Activated T-cell treated with anti-CD3 and anti-CD28 coated beads for 24 hours (primary cell): ENCODE data around the gene KRTAP10-11.
A peak's percentile ranks its signal among the peaks of the same experiment; 100 is the strongest.
"Not testable (repeated sequence)": the region's sequence is repeated elsewhere in the genome, so short reads cannot be mapped to it uniquely, and the experiment has no call there.

Experiments
- DNase-seq: peaks from one replicate; pipeline ENCODE4 v3.0.0-alpha.2; 2020; ENCODE audit warnings: low read depth

The KRTAP10-11 gene

GRCh38 chr21:44614961-44615391, 31.2 kb upstream of the KRTAP10-11 start:
- DNase-seq, result no peak

- no peak for DNase-seq
Measured at GRCh38 chr21:44615466-44615865, 30.7 kb upstream of the KRTAP10-11 start.

GRCh38 chr21:44615911-44616590, 30.2 kb upstream of the KRTAP10-11 start:
- no peak for DNase-seq

GRCh38 chr21:44616591-44616926, 29.7 kb upstream of the KRTAP10-11 start:
- no peak for DNase-seq

GRCh38 chr21:44617071-44617501, 29.1 kb upstream of the KRTAP10-11 start:
- no peak for DNase-seq

GRCh38 chr21:44618504-44618903, 27.7 kb upstream of the KRTAP10-11 start:
- DNase-seq, result no peak

GRCh38 chr21:44618909-44619308, 27.3 kb upstream of the KRTAP10-11 start:
- peak; percentile 49 for DNase-seq

GRCh38 chr21:44619886-44620285, 26.3 kb upstream of the KRTAP10-11 start:
- no peak for DNase-seq

- DNase-seq, result no peak
Measured at GRCh38 chr21:44623575-44623974, 22.6 kb upstream of the KRTAP10-11 start.

- no peak for DNase-seq
Measured at GRCh38 chr21:44625756-44626155, 20.5 kb upstream of the KRTAP10-11 start.

- no peak for DNase-seq
Measured at GRCh38 chr21:44626262-44626661, 20.0 kb upstream of the KRTAP10-11 start.

GRCh38 chr21:44626673-44627143, 19.5 kb upstream of the KRTAP10-11 start, which contains the start of gene KRTAP10-9:
Gene KRTAP10-9, plus strand, starts transcription at chr21:44627093. Its CDS starts 79 bp downstream, at chr21:44627172.
- DNase-seq, result no peak

GRCh38 chr21:44627181-44627822, 18.9 kb upstream of the KRTAP10-11 start:
- not testable (repeated sequence) for DNase-seq

- DNase-seq, result not testable (repeated sequence)
Measured at GRCh38 chr21:44627831-44628233, 18.4 kb upstream of the KRTAP10-11 start.

GRCh38 chr21:44628707-44629391, 17.4 kb upstream of the KRTAP10-11 start:
- DNase-seq, result no peak

- DNase-seq, result no peak
Measured at GRCh38 chr21:44630440-44630839, 15.8 kb upstream of the KRTAP10-11 start.

- no peak for DNase-seq
Measured at GRCh38 chr21:44632067-44632466, 14.1 kb upstream of the KRTAP10-11 start.

- no peak for DNase-seq
Measured at GRCh38 chr21:44636209-44637017, 9.8 kb upstream of the KRTAP10-11 start.

- DNase-seq, result no peak
Measured at GRCh38 chr21:44637018-44637850, 9.0 kb upstream of the KRTAP10-11 start, which contains the start of gene KRTAP10-10. Gene KRTAP10-10, plus strand, starts transcription at chr21:44637356. Its CDS starts 62 bp downstream, at chr21:44637418.

- not testable (repeated sequence) for DNase-seq
Measured at GRCh38 chr21:44637851-44638348, 8.3 kb upstream of the KRTAP10-11 start.
